ENCODE results near the gene GCGR.

- TF ChIP-seq CTCF (IDR thresholded peaks at IDR 0.05) (no peak), POLR2A (IDR thresholded peaks at IDR 0.05) (no peak)
Measured at GRCh38 chr17:81823820-81824550, 20.0 kb downstream of the GCGR start.

All from body of pancreas (tissue), 4 donors.